ENCODE measurements around the gene TRABD. TPM values are rescaled to one million over a fixed set of nuclear protein-coding genes. Genes with fewer than 3 reads are reported as not detected.

Gene TRABD
- total RNA-seq, 1 donor from 2014 or later, result 25.9 TPM

GRCh38 chr22:50219800-50220602 lies 34.3 kb downstream of the TRABD start:
- DNase-seq (ENCODE audit: extremely low spot score, unreplicated experiment), result no peak

GRCh38 chr22:50220603-50221409 lies 35.1 kb downstream of the TRABD start:
- Mint-ChIP-seq H3K4me1 (ENCODE audit: unreplicated experiment) (peaks cover 6% of the 10 kb centered on the region), H3K27ac (ENCODE audit: unreplicated experiment) (no peak overlapping the region), H3K27me3 (ENCODE audit: unreplicated experiment) (no peaks in the 10 kb centered on the region), H3K36me3 (ENCODE audit: unreplicated experiment) (peaks cover 33% of the 10 kb centered on the region), H3K9me3 (ENCODE audit: unreplicated experiment) (no peaks in the 10 kb centered on the region), H3K4me3 (ENCODE audit: unreplicated experiment) (no peak overlapping the region)
- no peak for DNase-seq (ENCODE audit: extremely low spot score, unreplicated experiment)
- TF ChIP-seq CTCF (IDR thresholded peaks at IDR 0.05), result no peak

More at GRCh38 chr22:50219800-50220602, 34.3 kb downstream of the TRABD start:
- Mint-ChIP-seq H3K4me3 (ENCODE audit: unreplicated experiment) (no peak overlapping the region), H3K4me1 (ENCODE audit: unreplicated experiment) (peaks cover 6% of the 10 kb centered on the region), H3K9me3 (ENCODE audit: unreplicated experiment) (no peaks in the 10 kb centered on the region), H3K27ac (ENCODE audit: unreplicated experiment) (no peak overlapping the region), H3K27me3 (ENCODE audit: unreplicated experiment) (no peaks in the 10 kb centered on the region), H3K36me3 (ENCODE audit: unreplicated experiment) (peaks cover 33% of the 10 kb centered on the region)
- TF ChIP-seq CTCF (IDR thresholded peaks at IDR 0.05), result no peak

GRCh38 chr22:50221410-50222300 lies 35.9 kb downstream of the TRABD start:
- H3K27me3 Mint-ChIP-seq (ENCODE audit: unreplicated experiment), result no peaks in the 10 kb centered on the region
- no peak for TF ChIP-seq CTCF (IDR thresholded peaks at IDR 0.05)
- H3K9me3 Mint-ChIP-seq (ENCODE audit: unreplicated experiment), result no peaks in the 10 kb centered on the region
- no peak overlapping the region for H3K27ac Mint-ChIP-seq (ENCODE audit: unreplicated experiment)
- no peak for DNase-seq (ENCODE audit: extremely low spot score, unreplicated experiment)
- H3K36me3 Mint-ChIP-seq (ENCODE audit: unreplicated experiment), result peaks cover 29% of the 10 kb centered on the region
- peaks cover 6% of the 10 kb centered on the region for H3K4me1 Mint-ChIP-seq (ENCODE audit: unreplicated experiment)
- no peak overlapping the region for H3K4me3 Mint-ChIP-seq (ENCODE audit: unreplicated experiment)

- Mint-ChIP-seq H3K4me3 (ENCODE audit: unreplicated experiment) (no peak overlapping the region), H3K36me3 (ENCODE audit: unreplicated experiment) (peaks cover 32% of the 10 kb centered on the region), H3K9me3 (ENCODE audit: unreplicated experiment) (no peaks in the 10 kb centered on the region), H3K27me3 (ENCODE audit: unreplicated experiment) (no peaks in the 10 kb centered on the region), H3K4me1 (ENCODE audit: unreplicated experiment) (peaks cover 6% of the 10 kb centered on the region), H3K27ac (ENCODE audit: unreplicated experiment) (no peak overlapping the region)
- DNase-seq (ENCODE audit: extremely low spot score, unreplicated experiment), result no peak
- no peak for TF ChIP-seq CTCF (IDR thresholded peaks at IDR 0.05)
These were observed 36.8 kb downstream of the TRABD start for GRCh38 chr22:50222508-50222907.
